ENCODE results near the gene KIF3B.

- TF ChIP-seq CTCF (IDR thresholded peaks at IDR 0.05) (no peak), POLR2A (IDR thresholded peaks at IDR 0.05) (no peak)
Observed at GRCh38 chr20:32271620-32272019, 5.8 kb upstream of the KIF3B start.

All from heart left ventricle (tissue), 13 donors.